Activated B cell treated with CpG ODN at 0.5 μM for 24 hours (primary cell): ENCODE data around the gene CDYL. TPM values are rescaled to one million over a fixed set of nuclear protein-coding genes. Genes with fewer than 3 reads are reported as not detected.

Experiments
- ATAC-seq: fragments of 200-7000 bp; cut with Tn5 transposase; one replicate; pipeline ENCODE4 v1.10.0; 2021; ENCODE audit warnings: low read depth, mild to moderate bottlenecking, moderate library complexity
- CTCF ChIA-PET: fragments of 350-600 bp; sonication (Branson Sonifier 250); formaldehyde crosslinking; loops from one replicate; lab custom pipeline; 2021; ENCODE audit warnings: antibody characterized with exemption; lab: Charles Lee
- POLR2A ChIA-PET: fragments of 350-600 bp; sonication (Branson Sonifier 250); formaldehyde crosslinking; loops from one replicate; lab custom pipeline; 2021; ENCODE audit warnings: antibody characterized with exemption; lab: Charles Lee
- DNase-seq: peaks from one replicate; pipeline ENCODE4 v3.0.0; 2022
- H3K27ac Mint-ChIP-seq: one replicate; pipeline ENCODE4 v1.8.0; 2020; ENCODE audit warnings: mixed read lengths
- H3K27me3 Mint-ChIP-seq: one replicate; pipeline ENCODE4 v1.8.0; 2021; ENCODE audit warnings: mixed read lengths
- H3K36me3 Mint-ChIP-seq: one replicate; pipeline ENCODE4 v1.8.0; 2021; ENCODE audit warnings: low read depth, mixed read lengths
- H3K4me1 Mint-ChIP-seq: one replicate; pipeline ENCODE4 v1.8.0; 2021; ENCODE audit warnings: mixed read lengths
- H3K4me3 Mint-ChIP-seq: one replicate; pipeline ENCODE4 v1.8.0; 2020; ENCODE audit warnings: mild to moderate bottlenecking, mixed read lengths
- H3K9me3 Mint-ChIP-seq: one replicate; pipeline ENCODE4 v1.8.0; 2020; ENCODE audit warnings: mixed read lengths
- CTCF ChIP-seq: fragments of 200-600 bp; IDR thresholded peaks from one replicate; pipeline ENCODE4 v1.8.0; 2022; ENCODE audit warnings: antibody characterized with exemption, mild to moderate bottlenecking
- intact Hi-C: fragments of 100-400 bp; cut with micrococcal nuclease; formaldehyde crosslinking; loops from one replicate; pipeline ENCODE4 v1.15.1; 2024
- total RNA-seq: library from RNA; stranded (reverse); gene quantifications from 2 replicates; pipeline ENCODE4 v1.2.3, GENCODE V29; 2022

The CDYL gene
- total RNA-seq, 1 donor from 2014 or later: 47.5 TPM

DNA sequence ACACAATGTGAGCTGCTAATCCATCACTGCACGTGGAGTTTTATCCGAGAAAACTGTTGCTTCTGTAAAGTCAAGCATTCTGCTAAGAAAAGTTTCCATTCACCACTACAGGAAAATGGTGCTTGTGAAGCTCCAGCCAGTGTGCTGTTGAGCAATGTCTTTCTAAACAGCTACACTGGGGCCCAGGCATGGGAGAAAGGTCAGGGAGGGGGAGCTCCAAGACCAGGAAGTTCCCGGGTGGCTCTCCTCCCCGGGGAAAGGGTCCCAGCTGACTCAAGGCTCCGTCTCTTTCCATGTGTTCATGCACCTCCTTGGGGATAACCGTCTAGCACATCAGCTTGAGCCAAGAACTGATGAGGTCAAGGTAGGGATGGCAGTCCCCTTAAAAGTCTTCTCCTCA is 207.1 kb downstream of the CDYL start:
- H3K27ac Mint-ChIP-seq: no peak overlapping the region
- TF ChIP-seq CTCF: no peak
- H3K4me1 Mint-ChIP-seq: no peaks in the 10 kb centered on the region
- no peak overlapping the region for H3K4me3 Mint-ChIP-seq
- DNase-seq: no peak
- H3K36me3 Mint-ChIP-seq: no peaks in the 10 kb centered on the region
- H3K9me3 Mint-ChIP-seq: peaks cover 13% of the 10 kb centered on the region
- ChIA-PET POLR2A (no interaction called here), CTCF (no interaction called here)
- peaks cover 2% of the 10 kb centered on the region for H3K27me3 Mint-ChIP-seq
- no peak for ATAC-seq
- intact Hi-C loops: no loop called here

GRCh38 chr6:4986999-4987398 is 210.8 kb downstream of the CDYL start:
- CTCF ChIA-PET: no interaction called here
- H3K27me3 Mint-ChIP-seq: no peaks in the 10 kb centered on the region
- no peak for DNase-seq
- intact Hi-C loops: no loop called here
- H3K27ac Mint-ChIP-seq: no peak overlapping the region
- ATAC-seq: no peak
- peaks cover 17% of the 10 kb centered on the region for H3K36me3 Mint-ChIP-seq
- H3K9me3 Mint-ChIP-seq: peaks cover 3% of the 10 kb centered on the region
- no peak overlapping the region for H3K4me3 Mint-ChIP-seq
- H3K4me1 Mint-ChIP-seq: no peaks in the 10 kb centered on the region
- TF ChIP-seq CTCF: no peak
- POLR2A ChIA-PET: interaction anchor here (1.2 kb wide), 1 partner anchor 16 kb away, joined by 3 read pairs; no protein-coding TSS in a partner anchor

GRCh38 chr6:4987432-4987831 is 211.2 kb downstream of the CDYL start:
- ChIA-PET CTCF (no interaction called here), POLR2A (interaction anchor here (1.2 kb wide), 1 partner anchor 16 kb away, joined by 3 read pairs; no protein-coding TSS in a partner anchor)
- H3K4me3 Mint-ChIP-seq: no peak overlapping the region
- TF ChIP-seq CTCF: no peak
- no peak overlapping the region for H3K27ac Mint-ChIP-seq
- ATAC-seq: no peak
- peaks cover 17% of the 10 kb centered on the region for H3K36me3 Mint-ChIP-seq
- H3K4me1 Mint-ChIP-seq: no peaks in the 10 kb centered on the region
- intact Hi-C loops: no loop called here
- no peaks in the 10 kb centered on the region for H3K27me3 Mint-ChIP-seq
- no peak for DNase-seq
- H3K9me3 Mint-ChIP-seq: peaks cover 3% of the 10 kb centered on the region

GRCh38 chr6:4994741-4995140 is 218.5 kb downstream of the CDYL start:
- TF ChIP-seq CTCF: no peak
- no peak for ATAC-seq
- DNase-seq: no peak
- Mint-ChIP-seq H3K4me1 (no peaks in the 10 kb centered on the region), H3K27me3 (no peaks in the 10 kb centered on the region), H3K4me3 (no peak overlapping the region), H3K9me3 (no peaks in the 10 kb centered on the region), H3K27ac (no peak overlapping the region), H3K36me3 (peaks cover 72% of the 10 kb centered on the region)
- CTCF ChIA-PET: no interaction called here
- POLR2A ChIA-PET: no interaction called here
- intact Hi-C loops: no loop called here

DNA sequence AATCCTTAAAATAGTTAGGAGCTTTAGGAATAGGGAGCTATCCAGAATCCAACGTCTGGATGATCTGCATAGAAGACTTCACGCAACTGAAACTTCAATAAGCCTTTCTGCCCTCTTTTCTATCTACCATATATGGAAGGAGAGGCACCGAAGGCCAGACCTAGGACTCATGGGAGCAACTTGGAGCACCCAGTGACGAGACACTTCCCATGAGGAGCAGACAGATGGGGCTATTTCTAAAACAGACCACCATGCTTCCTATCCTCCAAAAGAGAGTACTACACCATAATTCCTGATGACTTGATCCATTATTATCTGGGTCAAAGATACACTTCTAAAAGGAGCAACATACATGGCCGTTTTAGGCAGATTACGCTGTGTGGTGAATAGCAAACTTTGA is 221.7 kb downstream of the CDYL start:
- DNase-seq (no peak), ATAC-seq (no peak)
- no peaks in the 10 kb centered on the region for H3K9me3 Mint-ChIP-seq
- TF ChIP-seq CTCF: no peak
- H3K36me3 Mint-ChIP-seq: peaks cover 65% of the 10 kb centered on the region
- intact Hi-C loops: no loop called here
- no peak overlapping the region for H3K4me3 Mint-ChIP-seq
- H3K27me3 Mint-ChIP-seq: no peaks in the 10 kb centered on the region
- H3K4me1 Mint-ChIP-seq: peaks cover 2% of the 10 kb centered on the region
- H3K27ac Mint-ChIP-seq: no peak overlapping the region
- CTCF ChIA-PET: no interaction called here
- POLR2A ChIA-PET: no interaction called here
